CD4-positive, alpha-beta T cell (primary cell): ENCODE results near the gene MYO7B. TPM values are rescaled to one million over a fixed set of nuclear protein-coding genes. Genes with fewer than 3 reads are reported as not detected.

ENCODE experiments used
- ATAC-seq: fragments of 200-7000 bp; cut with Tn5 transposase; one replicate; pipeline ENCODE4 v1.10.0; 2022; ENCODE audit warnings: mild to moderate bottlenecking; ENCODE audit not compliant: poor library complexity
- CTCF ChIA-PET: fragments of 350-600 bp; sonication (Branson Sonifier 250); formaldehyde crosslinking; loops from one replicate; lab custom pipeline; 2021; ENCODE audit warnings: antibody characterized with exemption, inconsistent platforms; lab: Charles Lee
- POLR2A ChIA-PET: fragments of 350-600 bp; sonication (Branson Sonifier 250); formaldehyde crosslinking; loops from one replicate; lab custom pipeline; 2021; ENCODE audit warnings: antibody characterized with exemption, inconsistent platforms; lab: Charles Lee
- DNase-seq, 14 experiments: peaks; one replicate each; pipeline ENCODE4 v3.0.0-alpha.2; 2013 to 2020; ENCODE audit warnings: mixed read lengths in 2 of 14
- H3K27ac ChIP-seq, 2 donors: one replicate each; pipeline versions ENCODE4 v1.5.1 to v1.7.0; 2013; ENCODE audit warnings: low read length in 2 of 2, low read depth in 1 of 2, mild to moderate bottlenecking in 1 of 2
- H3K27me3 ChIP-seq, 2 experiments: 1 replicate in 1 of 2; 2 replicates in 1 of 2; pipeline versions ENCODE4 v1.6.1 to v1.7.0; 2013; ENCODE audit warnings: low read length in 2 of 2, control low read depth in 1 of 2, mild to moderate bottlenecking in 1 of 2, moderate library complexity in 1 of 2; ENCODE audit not compliant: insufficient read depth in 2 of 2, control insufficient read depth in 1 of 2
- H3K36me3 ChIP-seq: one replicate; pipeline ENCODE4 v1.6.1; 2013; ENCODE audit warnings: low read length, control low read depth; ENCODE audit not compliant: insufficient read depth
- H3K4me1 ChIP-seq: one replicate; pipeline ENCODE4 v1.6.1; 2013; ENCODE audit warnings: low read length, control low read depth; ENCODE audit not compliant: insufficient read depth
- H3K4me3 ChIP-seq: one replicate; pipeline ENCODE4 v1.5.1; 2013; ENCODE audit warnings: mild to moderate bottlenecking, low read length, moderate library complexity
- H3K9me3 ChIP-seq, 2 experiments: 1 replicate in 1 of 2; 2 replicates in 1 of 2; pipeline versions ENCODE4 v1.6.1 to v1.7.0; 2013; ENCODE audit warnings: low read length in 2 of 2, mild to moderate bottlenecking in 2 of 2, control low read depth in 1 of 2, moderate library complexity in 1 of 2; ENCODE audit not compliant: control insufficient read depth in 1 of 2, insufficient read depth in 1 of 2
- H3K27ac Mint-ChIP-seq: one replicate; pipeline ENCODE4 v1.8.0; 2020; ENCODE audit warnings: mixed read lengths
- H3K27me3 Mint-ChIP-seq: one replicate; pipeline ENCODE4 v1.8.0; 2021; ENCODE audit warnings: mixed read lengths
- H3K36me3 Mint-ChIP-seq: one replicate; pipeline ENCODE4 v1.8.0; 2021; ENCODE audit warnings: low read depth, mixed read lengths
- H3K4me1 Mint-ChIP-seq: one replicate; pipeline ENCODE4 v1.8.0; 2021; ENCODE audit warnings: low read depth, mixed read lengths
- H3K4me3 Mint-ChIP-seq: one replicate; pipeline ENCODE4 v1.8.0; 2020; ENCODE audit warnings: mild to moderate bottlenecking, mixed read lengths
- H3K9me3 Mint-ChIP-seq: one replicate; pipeline ENCODE4 v1.8.0; 2020; ENCODE audit warnings: mixed read lengths
- CTCF ChIP-seq: fragments of 200-600 bp; IDR thresholded peaks from one replicate; pipeline ENCODE4 v1.8.0; 2022; ENCODE audit warnings: antibody characterized with exemption, mild to moderate bottlenecking
- intact Hi-C, 2 experiments: fragments of 100-400 bp; cut with DNase I in 1 of 2; cut with micrococcal nuclease in 1 of 2; formaldehyde crosslinking; loops; one replicate each; pipeline versions ENCODE4 v1.15.1 to v1.9.0; 2023 to 2025; cut with DNase I, micrococcal nuclease
- total RNA-seq, 174 experiments: library from RNA in 2 of 174; stranded (reverse) in 2 of 174; gene quantifications; one replicate each; pipeline ENCODE4 v1.2.3 and lab custom pipeline; 2021 to 2026

MYO7B gene
- total RNA-seq, 2 experiments from 2014 or later: 0.05 to 0.14 TPM

- TF ChIP-seq CTCF: no peak
- ChIA-PET CTCF (interaction anchor here (1.3 kb wide), 1 partner anchor 99 kb away, joined by 3 read pairs; no protein-coding TSS in a partner anchor), POLR2A (interaction anchor here (1.0 kb wide), 1 partner anchor 15 kb away, joined by 3 read pairs; the partner anchor contains the start of gene IWS1)
- no peak for ATAC-seq
- peaks cover 27% of the 10 kb centered on the region for H3K36me3 ChIP-seq
- H3K4me1 ChIP-seq: peaks cover 36% of the 10 kb centered on the region
- intact Hi-C loops: no loop called here
- no peak overlapping the region for H3K4me3 ChIP-seq
- peaks cover 96% of the 10 kb centered on the region for H3K4me1 Mint-ChIP-seq
- no peaks in the 10 kb centered on the region for H3K9me3 Mint-ChIP-seq
- no peaks in the 10 kb centered on the region for H3K27me3 ChIP-seq
- peaks cover 84% of the 10 kb centered on the region for H3K36me3 Mint-ChIP-seq
- no peak for DNase-seq
- no peaks in the 10 kb centered on the region for H3K9me3 ChIP-seq
- peak overlapping the region; percentile 68 for H3K27ac Mint-ChIP-seq
- no peak overlapping the region for H3K4me3 Mint-ChIP-seq
- H3K27ac ChIP-seq: no peak overlapping the region
- no peaks in the 10 kb centered on the region for H3K27me3 Mint-ChIP-seq
These were observed 23.6 kb upstream of the MYO7B start for GRCh38 chr2:127511917-127512316.

- Histone ChIP-seq H3K36me3 (peaks cover 32% of the 10 kb centered on the region), H3K4me1 (peaks cover 36% of the 10 kb centered on the region), H3K9me3 (no peaks in the 10 kb centered on the region), H3K27me3 (no peaks in the 10 kb centered on the region), H3K4me3 (no peak overlapping the region), H3K27ac (no peak overlapping the region)
- Mint-ChIP-seq H3K36me3 (peaks cover 88% of the 10 kb centered on the region), H3K4me1 (peaks cover 96% of the 10 kb centered on the region), H3K9me3 (no peaks in the 10 kb centered on the region), H3K4me3 (no peak overlapping the region), H3K27me3 (no peaks in the 10 kb centered on the region), H3K27ac (peak overlapping the region; percentile 68)
- DNase-seq: no peak
- intact Hi-C loops: no loop called here
- CTCF ChIA-PET: no interaction called here
- POLR2A ChIA-PET: interaction anchor here (1.0 kb wide), 1 partner anchor 14 kb away, joined by 3 read pairs; the partner anchor contains the start of gene IWS1
- TF ChIP-seq CTCF: no peak
- ATAC-seq: no peak
These were observed 23.1 kb upstream of the MYO7B start for GRCh38 chr2:127512362-127512761.

- Histone ChIP-seq H3K36me3 (peaks cover 42% of the 10 kb centered on the region), H3K27me3 (no peaks in the 10 kb centered on the region), H3K4me1 (peaks cover 40% of the 10 kb centered on the region), H3K9me3 (no peaks in the 10 kb centered on the region), H3K4me3 (no peak overlapping the region), H3K27ac (no peak overlapping the region)
- no peak overlapping the region for H3K4me3 Mint-ChIP-seq
- DNase-seq (no peak), ATAC-seq (no peak)
- TF ChIP-seq CTCF: no peak
- intact Hi-C loops: no loop called here
- peak overlapping the region; percentile 68 for H3K27ac Mint-ChIP-seq
- H3K27me3 Mint-ChIP-seq: no peaks in the 10 kb centered on the region
- ChIA-PET CTCF (no interaction called here), POLR2A (no interaction called here)
- H3K9me3 Mint-ChIP-seq: no peaks in the 10 kb centered on the region
- H3K36me3 Mint-ChIP-seq: peaks cover 87% of the 10 kb centered on the region
- peaks cover 89% of the 10 kb centered on the region for H3K4me1 Mint-ChIP-seq
These were observed 21.4 kb upstream of the MYO7B start for GRCh38 chr2:127514076-127514475.
